NCI-H345 treated with DMSO at 0.1 percent for 48 hours (cell line): ENCODE data around the gene JAKMIP3.
"Not testable (repeated sequence)": the region's sequence is repeated elsewhere in the genome, so short reads cannot be mapped to it uniquely, and the experiment has no call there.

Source experiments
- DNase-seq: peaks from one replicate; lab custom pipeline; 2025; ENCODE audit not compliant: unreplicated experiment; lab: John Stamatoyannopoulos, UW

The JAKMIP3 gene

GRCh38 chr10:132064082-132064755, 1.5 kb upstream of the JAKMIP3 start:
- no peak for DNase-seq

- no peak for DNase-seq
Measured at GRCh38 chr10:132064771-132065437, 842 bp upstream of the JAKMIP3 start.

- DNase-seq: no peak
Measured at GRCh38 chr10:132066186-132066585, 440 bp downstream of the JAKMIP3 start.

GRCh38 chr10:132066812-132067211, 1.1 kb downstream of the JAKMIP3 start:
- DNase-seq: no peak

GRCh38 chr10:132068431-132069121, 2.8 kb downstream of the JAKMIP3 start:
- no peak for DNase-seq

GRCh38 chr10:132069122-132069848, 3.5 kb downstream of the JAKMIP3 start:
- DNase-seq: no peak

GRCh38 chr10:132069849-132070182, 4.1 kb downstream of the JAKMIP3 start:
- no peak for DNase-seq

GRCh38 chr10:132070724-132071123, 5.0 kb downstream of the JAKMIP3 start:
- DNase-seq: no peak

- no peak for DNase-seq
Measured at GRCh38 chr10:132071667-132072066, 5.9 kb downstream of the JAKMIP3 start.

GRCh38 chr10:132075909-132076577, 10.3 kb downstream of the JAKMIP3 start:
- no peak for DNase-seq

GRCh38 chr10:132076578-132077081, 10.9 kb downstream of the JAKMIP3 start:
- no peak for DNase-seq

GRCh38 chr10:132077091-132077490, 11.3 kb downstream of the JAKMIP3 start:
- no peak for DNase-seq

- no peak for DNase-seq
Measured at GRCh38 chr10:132078746-132079345, 13.1 kb downstream of the JAKMIP3 start.

- DNase-seq: not testable (repeated sequence)
Measured at GRCh38 chr10:132084384-132084783, 18.6 kb downstream of the JAKMIP3 start.

GRCh38 chr10:132093236-132093635, 27.5 kb downstream of the JAKMIP3 start:
- DNase-seq: not testable (repeated sequence)

GRCh38 chr10:132094581-132095234, 29.0 kb downstream of the JAKMIP3 start:
- DNase-seq: no peak

GRCh38 chr10:132095403-132096113, 29.8 kb downstream of the JAKMIP3 start:
- DNase-seq: no peak

GRCh38 chr10:132096223-132096622, 30.5 kb downstream of the JAKMIP3 start:
- DNase-seq: no peak

- no peak for DNase-seq
Measured at GRCh38 chr10:132096863-132097478, 31.2 kb downstream of the JAKMIP3 start.
